ENCODE measurements around the gene WBP4. TPM values are rescaled to one million over a fixed set of nuclear protein-coding genes. Genes with fewer than 3 reads are reported as not detected.
A peak's percentile ranks its signal among the peaks of the same experiment; 100 is the strongest.

WBP4 gene
- total and polyA plus RNA-seq, 9 of the 15 experiments (the other 6 are each of a cell fraction or from before 2014, with no cell fraction given): 5.5 to 12.2 (median 7.9) TPM

- TF ChIP-seq KAT7 (CRISPR knock-in tag; IDR thresholded peaks at IDR 0.05; ENCODE audit: borderline replicate concordance): no peak
- no peak for TF ChIP-seq NEUROD1 (IDR thresholded peaks at IDR 0.05; ENCODE audit: borderline replicate concordance, low read depth, low read length, partially characterized antibody)
- no peak for TF ChIP-seq DACH1 (IDR thresholded peaks at IDR 0.05; ENCODE audit: partially characterized antibody)
- no peak for TF ChIP-seq ZNF445 (CRISPR knock-in tag; IDR thresholded peaks at IDR 0.05; ENCODE audit: low read depth)
- TF ChIP-seq STAT5B (CRISPR knock-in tag; IDR thresholded peaks at IDR 0.05): no peak
- no peak for TF ChIP-seq ZNF431 (CRISPR knock-in tag; IDR thresholded peaks at IDR 0.05)
- no peak for TF ChIP-seq KDM2B (CRISPR knock-in tag; IDR thresholded peaks at IDR 0.05)
- TF ChIP-seq ZNF764 (CRISPR knock-in tag; IDR thresholded peaks at IDR 0.05; ENCODE audit: low read depth): no peak
- no peak for TF ChIP-seq ZNF23 (CRISPR knock-in tag; IDR thresholded peaks at IDR 0.05)
- no peak for TF ChIP-seq ZNF280B (CRISPR knock-in tag; IDR thresholded peaks at IDR 0.05)
- no peak for TF ChIP-seq SRSF3 (IDR thresholded peaks at IDR 0.05; ENCODE audit: insufficient read depth, low read length)
- TF ChIP-seq MECOM (CRISPR knock-in tag; IDR thresholded peaks at IDR 0.05): no peak
- no peak for TF ChIP-seq MIER1 (IDR thresholded peaks at IDR 0.05; ENCODE audit: low read depth)
- no peak for TF ChIP-seq KLF13 (tag; IDR thresholded peaks at IDR 0.05; ENCODE audit: borderline replicate concordance, low read depth)
- TF ChIP-seq U2AF1 (optimal IDR thresholded peaks at IDR 0.05; ENCODE audit: low read depth, low read length): no peak
- no peak for TF ChIP-seq BHLHE40 (IDR thresholded peaks at IDR 0.05; ENCODE audit: low read length)
- no peak for TF ChIP-seq GATAD2A (IDR thresholded peaks at IDR 0.05)
- TF ChIP-seq ZNF583 (CRISPR knock-in tag; IDR thresholded peaks at IDR 0.05): no peak
- TF ChIP-seq THRAP3 (IDR thresholded peaks at IDR 0.05; ENCODE audit: borderline replicate concordance): no peak
- no peak for TF ChIP-seq ZSCAN29 (IDR thresholded peaks at IDR 0.05)
- TF ChIP-seq EP400 (IDR thresholded peaks at IDR 0.05): 0 out of 2 replicates have a peak, but pooled peaks have one; percentile 13
- TF ChIP-seq ZNF217 (CRISPR knock-in tag; IDR thresholded peaks at IDR 0.05): no peak
- TF ChIP-seq ZSCAN32 (CRISPR knock-in tag; IDR thresholded peaks at IDR 0.05): no peak
- TF ChIP-seq XRCC3 (IDR thresholded peaks at IDR 0.05): no peak
Observed at GRCh38 chr13:41054919-41055619, 6.2 kb upstream of the WBP4 start (continued).

Data from K562 (cell line).